Epithelial cell of proximal tubule (primary cell): ENCODE data around the gene TMEM63A. TPM values are rescaled to one million over a fixed set of nuclear protein-coding genes. Genes with fewer than 3 reads are reported as not detected.

ENCODE experiments used
- DNase-seq: peaks from one replicate; pipeline ENCODE4 v3.0.0-alpha.2; 2011; ENCODE audit warnings: low read depth
- H3K4me3 ChIP-seq: 2 replicates; pipeline ENCODE4 v1.5.1; 2011; ENCODE audit warnings: low read depth, mild to moderate bottlenecking, low read length
- CTCF ChIP-seq: conservative IDR thresholded peaks from 2 replicates; pipeline ENCODE4 v1.5.1; 2012; ENCODE audit warnings: low read depth, mild to moderate bottlenecking, low read length
- total RNA-seq: library from RNA; depleted of rRNA; stranded (reverse); fragments of >200 nt; gene quantifications from 2 replicates; pipeline ENCODE4 v1.2.3, GENCODE V29; 2015

The TMEM63A gene
- total RNA-seq, 1 donor from 2014 or later, result 19.5 TPM

- TF ChIP-seq CTCF, result no peak
- H3K4me3 ChIP-seq, result no peak overlapping the region
- no peak for DNase-seq
These were observed 32.3 kb downstream of the TMEM63A start for GRCh38 chr1:225849925-225850324.

DNA sequence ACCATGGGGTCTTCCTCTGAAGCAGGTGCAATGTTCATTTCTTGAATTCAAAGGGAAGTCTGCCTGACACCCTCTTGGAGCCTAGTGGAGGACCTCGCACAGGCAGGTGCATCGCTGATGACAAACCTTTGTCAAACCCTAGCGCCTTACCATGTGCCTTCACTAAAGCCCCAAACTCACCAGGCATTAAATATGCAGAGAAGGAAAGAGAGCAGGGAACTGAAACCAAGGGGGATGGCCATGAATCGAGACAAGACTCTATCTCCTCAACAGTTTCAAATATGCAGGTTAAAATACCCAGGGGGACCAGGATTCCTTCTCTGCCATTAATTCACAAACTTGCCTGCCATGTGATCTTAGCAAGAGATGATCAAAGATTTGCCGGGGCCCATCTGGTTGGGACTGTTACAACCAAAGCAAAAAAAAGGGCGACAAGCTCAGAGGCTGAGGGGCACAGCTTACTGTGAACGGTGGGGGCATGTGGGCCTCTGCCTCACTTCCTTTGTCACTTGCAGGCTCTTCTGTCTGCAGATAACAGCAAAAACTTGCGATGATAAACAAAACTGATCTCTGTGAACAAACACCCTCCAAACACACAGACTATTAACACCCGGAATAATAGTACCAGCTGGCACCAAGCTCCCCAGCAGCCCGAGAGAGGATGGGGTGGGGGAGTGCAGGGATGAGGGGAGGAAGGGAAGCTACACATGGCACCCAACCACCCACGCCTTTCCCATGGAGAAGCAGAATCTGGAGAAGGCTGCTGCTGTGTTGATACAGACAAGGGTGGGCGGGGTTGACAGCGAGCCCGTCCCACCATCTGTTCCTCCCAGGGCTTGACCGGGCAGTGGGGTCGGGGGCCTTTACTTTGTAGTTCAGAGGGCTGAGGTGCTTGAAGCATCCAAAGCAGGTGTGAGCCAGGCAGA lies 33.9 kb downstream of the TMEM63A start:
- H3K4me3 ChIP-seq, result no peak overlapping the region
- TF ChIP-seq CTCF, result no peak
- no peak for DNase-seq

- no peak overlapping the region for H3K4me3 ChIP-seq
- no peak for TF ChIP-seq CTCF
- DNase-seq, result no peak
These were observed 34.6 kb downstream of the TMEM63A start for GRCh38 chr1:225847610-225848009.

GRCh38 chr1:225846331-225847310 lies 35.6 kb downstream of the TMEM63A start:
- TF ChIP-seq CTCF, result no peak
- H3K4me3 ChIP-seq, result no peak overlapping the region
- no peak for DNase-seq

DNA sequence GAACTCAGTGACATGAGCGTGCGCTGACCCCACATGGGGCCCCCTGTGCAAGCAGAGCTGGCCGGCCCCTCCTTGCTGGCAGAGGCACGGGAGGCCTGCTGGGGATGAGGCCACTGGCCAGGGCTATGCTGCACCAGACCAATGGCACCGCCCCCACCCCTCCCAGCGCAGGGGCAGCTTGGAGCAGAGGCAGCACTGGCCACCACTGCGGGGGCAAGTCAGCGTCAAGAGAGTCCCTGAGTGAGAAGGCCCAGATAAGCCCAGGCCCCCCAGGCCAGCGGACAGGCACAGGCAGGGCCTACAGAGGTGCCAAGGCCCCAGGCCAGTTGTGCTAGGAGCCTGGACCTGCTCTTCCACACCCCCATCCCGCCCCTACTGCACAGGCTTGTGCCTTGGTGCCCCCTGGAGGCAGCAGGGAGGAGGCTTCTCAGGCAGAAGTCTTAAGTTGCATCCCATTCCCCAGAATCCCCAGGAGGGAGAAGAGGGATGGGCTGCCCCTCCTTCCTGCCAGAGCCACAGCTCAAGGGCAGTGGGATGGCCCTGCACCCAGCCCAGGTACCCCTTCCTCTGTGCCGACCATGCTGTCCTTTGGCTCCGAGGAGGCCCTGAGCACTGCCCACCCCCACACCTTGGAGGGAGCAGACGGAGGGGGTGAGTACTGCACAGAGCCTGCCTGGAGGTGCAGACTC lies 36.5 kb downstream of the TMEM63A start:
- TF ChIP-seq CTCF, result peak; percentile 69
- DNase-seq, result no peak
- H3K4me3 ChIP-seq, result no peak overlapping the region

GRCh38 chr1:225845097-225845496 lies 37.1 kb downstream of the TMEM63A start:
- no peak overlapping the region for H3K4me3 ChIP-seq
- no peak for TF ChIP-seq CTCF
- no peak for DNase-seq
